ENCODE data around the gene KCNJ9. TPM values are rescaled to one million over a fixed set of nuclear protein-coding genes. Genes with fewer than 3 reads are reported as not detected.
"Not testable (repeated sequence)": the region's sequence is repeated elsewhere in the genome, so short reads cannot be mapped to it uniquely, and the experiment has no call there.

The KCNJ9 gene
- total RNA-seq, 2 donors from 2014 or later, result 0.08 TPM; not detected in 1

DNA sequence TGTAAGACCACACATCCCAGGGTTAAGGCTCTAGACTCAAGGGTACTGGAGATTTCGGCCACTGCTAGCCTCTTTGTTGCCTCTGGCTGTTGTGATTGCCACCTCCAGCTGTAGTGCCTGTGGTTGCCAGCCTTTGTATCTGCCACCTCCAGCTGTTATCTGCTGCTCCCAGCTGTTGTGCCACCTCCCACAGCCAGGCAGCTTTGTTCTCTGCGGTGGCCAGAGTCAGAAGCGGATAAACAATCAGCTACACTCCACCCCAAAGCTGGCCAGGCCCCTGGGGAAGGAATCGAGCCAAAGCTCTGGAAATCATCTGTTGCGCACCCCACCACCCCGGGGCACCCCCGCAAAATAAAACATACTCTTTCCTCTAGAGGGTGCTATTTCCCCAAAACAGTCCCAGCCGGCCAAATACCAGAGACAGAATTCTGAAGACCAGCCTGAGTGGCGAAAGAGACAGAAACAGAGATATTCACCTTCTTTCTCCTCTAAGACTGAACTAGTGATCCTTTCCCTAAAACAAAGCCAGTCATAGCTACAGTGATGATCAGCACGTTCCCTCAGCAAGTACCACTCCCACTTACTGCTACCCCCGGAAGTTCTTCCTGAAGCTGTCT, 34.7 kb upstream of the KCNJ9 start:
- Histone ChIP-seq H3K4me1 (peaks cover 0 to 13% of the 10 kb centered on the region in 2 donors), H3K4me3 (peak overlapping the region in 1 of 2 donors; percentile 23)
- no peak for DNase-seq (ENCODE audit: low spot score)

DNA sequence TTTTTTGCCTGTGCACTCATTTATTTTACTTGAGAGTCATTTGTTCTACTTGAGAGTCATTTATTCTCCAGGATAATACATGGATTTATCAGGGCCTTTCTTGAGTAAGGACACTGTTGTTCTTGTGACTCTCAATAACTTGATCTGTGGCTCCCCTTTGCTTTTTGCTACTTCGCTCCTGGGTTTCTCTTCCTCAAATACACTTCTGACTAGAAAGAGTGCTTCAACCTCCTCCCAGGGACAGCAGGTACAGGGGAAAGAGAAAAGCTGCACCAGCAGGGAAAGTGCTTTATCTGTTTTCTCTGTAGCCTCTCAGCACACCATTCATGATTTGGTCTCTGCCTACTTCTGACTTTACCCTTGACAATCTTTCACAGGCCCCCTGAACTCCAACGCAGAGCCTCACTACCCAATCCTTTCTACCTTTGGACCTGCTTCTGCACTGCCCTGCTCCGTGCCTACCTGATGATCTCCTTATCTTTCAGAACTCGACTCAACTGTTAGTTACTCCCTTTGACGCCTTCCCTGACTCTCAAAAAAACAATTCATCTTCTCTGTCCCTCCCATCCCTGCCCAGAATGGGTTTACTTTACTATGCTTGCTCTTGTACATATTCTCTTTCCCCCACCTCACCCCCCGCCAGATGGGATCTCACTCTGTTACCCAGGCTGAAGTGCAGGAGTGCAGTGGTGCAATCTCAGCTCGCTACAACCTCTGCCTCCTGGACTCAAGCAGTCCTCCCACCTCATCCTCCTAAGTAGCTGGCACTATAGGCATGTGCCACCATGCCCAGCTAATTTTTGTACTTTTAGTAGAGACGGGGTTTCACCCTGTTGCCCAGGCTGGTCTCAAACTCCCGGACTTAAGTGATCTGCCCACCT, 34.0 kb upstream of the KCNJ9 start:
- no peaks in the 10 kb centered on the region for H3K9me3 ChIP-seq
- no peak for DNase-seq (ENCODE audit: low spot score)
- no peaks in the 10 kb centered on the region for H3K27me3 ChIP-seq
- H3K27ac ChIP-seq, result no peak overlapping the region
- peaks cover 0 to 13% of the 10 kb centered on the region in 2 donors for H3K4me1 ChIP-seq
- H3K4me3 ChIP-seq, result peak overlapping the region in 1 of 2 donors; percentile 23
- no peaks in the 10 kb centered on the region for H3K36me3 ChIP-seq
- TF ChIP-seq, protein P1, sequence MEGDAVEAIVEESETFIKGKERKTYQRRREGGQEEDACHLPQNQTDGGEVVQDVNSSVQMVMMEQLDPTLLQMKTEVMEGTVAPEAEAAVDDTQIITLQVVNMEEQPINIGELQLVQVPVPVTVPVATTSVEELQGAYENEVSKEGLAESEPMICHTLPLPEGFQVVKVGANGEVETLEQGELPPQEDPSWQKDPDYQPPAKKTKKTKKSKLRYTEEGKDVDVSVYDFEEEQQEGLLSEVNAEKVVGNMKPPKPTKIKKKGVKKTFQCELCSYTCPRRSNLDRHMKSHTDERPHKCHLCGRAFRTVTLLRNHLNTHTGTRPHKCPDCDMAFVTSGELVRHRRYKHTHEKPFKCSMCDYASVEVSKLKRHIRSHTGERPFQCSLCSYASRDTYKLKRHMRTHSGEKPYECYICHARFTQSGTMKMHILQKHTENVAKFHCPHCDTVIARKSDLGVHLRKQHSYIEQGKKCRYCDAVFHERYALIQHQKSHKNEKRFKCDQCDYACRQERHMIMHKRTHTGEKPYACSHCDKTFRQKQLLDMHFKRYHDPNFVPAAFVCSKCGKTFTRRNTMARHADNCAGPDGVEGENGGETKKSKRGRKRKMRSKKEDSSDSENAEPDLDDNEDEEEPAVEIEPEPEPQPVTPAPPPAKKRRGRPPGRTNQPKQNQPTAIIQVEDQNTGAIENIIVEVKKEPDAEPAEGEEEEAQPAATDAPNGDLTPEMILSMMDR (IDR thresholded peaks at IDR 0.05), result no peak

More for the DNA sequence above, 34.7 kb upstream of the KCNJ9 start:
- TF ChIP-seq, protein P1 (IDR thresholded peaks at IDR 0.05), result peak in 1 of 2 donors; percentile 73
- H3K27ac ChIP-seq, result no peak overlapping the region
- H3K9me3 ChIP-seq, result no peaks in the 10 kb centered on the region
- no peaks in the 10 kb centered on the region for H3K27me3 ChIP-seq
- H3K36me3 ChIP-seq, result no peaks in the 10 kb centered on the region

DNA sequence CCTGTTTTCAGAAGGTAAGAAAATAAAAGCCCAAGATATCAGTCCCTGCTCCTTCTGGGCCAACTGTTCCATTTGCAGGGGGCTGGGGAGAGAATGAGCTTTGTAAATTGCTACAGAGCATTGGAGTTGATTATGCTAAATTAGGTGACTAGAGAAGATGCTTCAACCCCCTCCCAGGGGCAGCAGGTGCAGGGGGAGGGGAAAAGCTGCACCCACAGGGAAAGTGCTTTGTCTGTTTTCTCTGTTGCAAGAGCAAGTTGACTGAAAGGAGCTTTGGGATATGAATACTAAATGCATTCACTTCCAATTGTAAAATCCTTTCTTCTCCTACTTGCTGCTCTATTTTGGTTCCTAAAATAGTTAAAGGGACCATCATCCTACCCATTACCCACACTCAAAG, 33.0 kb upstream of the KCNJ9 start:
- TF ChIP-seq, protein P1 (IDR thresholded peaks at IDR 0.05), result no peak
- DNase-seq (ENCODE audit: low spot score), result no peak
- H3K27me3 ChIP-seq, result no peaks in the 10 kb centered on the region
- no peak overlapping the region for H3K27ac ChIP-seq
- peaks cover 0 to 13% of the 10 kb centered on the region in 2 donors for H3K4me1 ChIP-seq
- H3K9me3 ChIP-seq, result no peaks in the 10 kb centered on the region
- no peak overlapping the region for H3K4me3 ChIP-seq
- no peaks in the 10 kb centered on the region for H3K36me3 ChIP-seq

- Histone ChIP-seq H3K27ac (no peak overlapping the region), H3K36me3 (no peaks in the 10 kb centered on the region), H3K9me3 (no peaks in the 10 kb centered on the region), H3K4me3 (no peak overlapping the region), H3K4me1 (peaks cover 0 to 13% of the 10 kb centered on the region in 2 donors), H3K27me3 (no peaks in the 10 kb centered on the region)
- TF ChIP-seq, protein P1 (IDR thresholded peaks at IDR 0.05), result no peak
- no peak for DNase-seq (ENCODE audit: low spot score)
Measured at GRCh38 chr1:160049101-160049500, 32.2 kb upstream of the KCNJ9 start.

DNA sequence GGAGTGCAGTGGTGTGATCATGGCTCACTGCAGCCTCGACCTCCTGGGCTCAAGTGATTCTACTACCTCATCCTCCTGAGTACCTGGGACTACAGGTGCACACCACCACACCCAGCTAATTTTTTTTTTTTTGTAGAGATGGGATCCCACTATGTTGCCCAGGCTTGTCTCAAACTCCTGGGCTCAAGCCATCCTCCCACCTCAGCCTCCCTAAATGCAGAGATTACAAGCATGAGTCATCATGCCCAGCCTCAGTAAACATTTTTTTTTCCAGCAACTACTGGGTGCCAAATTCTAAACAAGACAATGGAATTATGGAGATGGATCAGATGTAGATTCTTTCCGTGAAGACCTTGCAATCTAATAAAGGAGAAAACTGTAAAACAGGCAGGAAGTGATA, 31.2 kb upstream of the KCNJ9 start:
- not testable (repeated sequence) for DNase-seq (ENCODE audit: low spot score); H3K4me3 ChIP-seq; H3K36me3 ChIP-seq; H3K9me3 ChIP-seq; H3K27ac ChIP-seq; H3K27me3 ChIP-seq
- peaks cover 0 to 13% of the 10 kb centered on the region in 2 donors for H3K4me1 ChIP-seq

- Histone ChIP-seq H3K4me3 (no peak overlapping the region), H3K27ac (no peak overlapping the region), H3K27me3 (no peaks in the 10 kb centered on the region), H3K36me3 (no peaks in the 10 kb centered on the region), H3K4me1 (peaks cover 0 to 13% of the 10 kb centered on the region in 2 donors), H3K9me3 (no peaks in the 10 kb centered on the region)
- no peak for DNase-seq (ENCODE audit: low spot score)
- TF ChIP-seq, protein P1 (IDR thresholded peaks at IDR 0.05), result no peak
Measured at GRCh38 chr1:160050619-160051018, 30.7 kb upstream of the KCNJ9 start.
